GM18951 (cell line): ENCODE data around the gene JAK1.

Experiments
- POLR2A ChIP-seq: IDR thresholded peaks from 4 replicates; pipeline ENCODE4 v1.6.1; 2011; ENCODE audit warnings: mild to moderate bottlenecking; ENCODE audit not compliant: insufficient read length, insufficient read depth; ENCODE audit errors: extremely low read depth
- in situ Hi-C: fragments of 300-500 bp; cut with MboI; formaldehyde crosslinking; loops from one replicate; pipeline ENCODE4 v1.12.0; 2022; ENCODE audit warnings: low sequenced_read_pairs, mixed read lengths, inconsistent platforms; ENCODE audit not compliant: unreplicated experiment

The JAK1 gene

DNA sequence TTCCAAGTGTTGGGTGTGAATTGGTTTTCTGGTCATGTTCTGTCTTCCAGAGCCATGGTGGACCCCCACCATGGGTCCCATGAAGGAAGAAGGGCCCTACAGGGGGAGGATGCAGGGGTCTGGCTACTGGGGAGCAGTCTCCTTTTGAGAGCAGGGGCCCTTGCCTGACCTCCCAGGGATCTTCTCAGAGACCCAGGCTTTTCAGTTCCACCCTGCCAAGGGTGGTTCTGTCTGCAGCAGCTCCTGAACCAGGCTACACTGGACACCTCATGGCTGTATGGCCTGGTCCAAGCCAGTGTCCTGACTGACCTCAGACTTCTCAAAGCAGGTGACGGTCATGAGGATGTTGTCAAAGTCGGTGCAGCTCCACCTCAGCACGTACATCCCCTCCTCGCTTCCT lies 109.0 kb downstream of the JAK1 start:
- no peak for TF ChIP-seq POLR2A
- in situ Hi-C loops = no loop called here

DNA sequence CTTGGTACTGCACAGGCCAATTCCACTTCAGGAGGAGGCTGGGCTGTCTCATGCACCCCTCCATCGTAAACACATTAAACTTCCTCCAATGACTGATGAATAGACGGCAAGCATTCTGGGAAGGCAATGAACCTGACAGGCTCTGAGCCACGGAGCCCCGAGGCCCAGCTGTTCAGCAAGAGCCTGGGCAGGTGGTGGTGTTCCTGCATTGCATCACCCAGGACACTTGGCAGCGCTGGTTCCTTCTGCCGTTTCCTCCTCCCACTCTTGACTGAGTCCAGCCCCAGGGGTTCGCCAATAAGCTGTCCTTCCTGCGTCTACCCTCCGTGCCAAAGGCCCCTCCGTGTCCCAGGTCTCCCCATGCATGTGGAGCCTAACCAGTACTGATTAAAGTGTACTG lies 109.8 kb downstream of the JAK1 start:
- in situ Hi-C loops = no loop called here
- no peak for TF ChIP-seq POLR2A

DNA sequence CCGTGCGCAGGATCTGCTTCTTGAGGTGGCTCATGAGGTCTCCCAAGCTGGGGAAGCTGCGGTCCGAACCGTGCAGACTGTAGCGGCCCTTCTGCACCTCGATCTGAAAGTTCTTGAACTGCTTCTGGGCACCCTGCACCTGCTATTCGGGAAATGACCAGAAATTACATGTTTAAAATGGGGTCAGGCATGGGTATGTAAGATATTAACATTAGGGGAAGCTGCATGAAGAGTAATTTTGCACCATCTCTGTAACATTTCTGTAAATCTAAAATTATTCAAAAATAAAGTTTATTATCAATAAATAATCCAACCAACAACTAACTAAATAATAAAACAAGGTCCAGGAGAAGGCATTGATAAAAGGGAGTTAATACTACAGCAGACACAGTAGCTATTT lies 110.8 kb downstream of the JAK1 start:
- in situ Hi-C loops = no loop called here
- TF ChIP-seq POLR2A = no peak

DNA sequence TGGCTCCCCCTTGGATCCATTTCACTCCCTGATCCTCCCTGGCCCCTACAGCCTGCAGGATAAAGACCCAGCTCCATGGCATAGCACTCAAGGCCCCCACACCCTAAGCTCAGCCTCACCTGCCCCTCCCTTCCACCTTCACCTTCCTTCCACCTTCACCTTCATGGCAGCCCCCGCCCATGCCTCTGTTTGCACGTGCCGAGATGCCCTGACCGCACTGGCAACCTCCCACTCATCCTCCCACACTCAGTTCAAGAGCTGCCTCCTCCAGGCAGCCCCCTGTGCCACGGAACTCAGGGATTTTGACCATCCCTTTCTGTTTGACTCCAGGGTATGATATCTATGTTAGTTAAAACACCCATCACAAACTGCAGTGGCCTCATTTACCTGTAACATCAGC lies 111.7 kb downstream of the JAK1 start:
- no peak for TF ChIP-seq POLR2A
- in situ Hi-C loops = no loop called here

DNA sequence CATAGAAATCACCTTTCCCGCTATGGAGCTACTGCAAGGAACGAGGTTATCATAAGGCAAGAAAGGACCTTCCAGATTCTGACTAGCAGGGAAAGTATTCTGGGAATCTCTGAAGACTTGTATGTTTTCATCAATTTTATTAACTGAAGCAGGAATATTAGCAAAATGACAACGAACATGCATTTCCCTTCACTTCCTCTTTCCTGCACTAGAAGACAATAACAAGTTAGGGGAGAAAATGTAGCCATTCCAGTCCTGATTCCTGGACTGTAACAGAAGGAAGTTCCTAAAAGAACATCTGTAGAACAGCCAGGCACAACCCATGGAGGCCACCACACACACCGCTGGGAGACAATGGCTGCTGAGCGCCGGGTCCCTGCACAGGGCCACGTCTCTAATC lies 114.7 kb downstream of the JAK1 start:
- TF ChIP-seq POLR2A = no peak
- in situ Hi-C loops = no loop called here

DNA sequence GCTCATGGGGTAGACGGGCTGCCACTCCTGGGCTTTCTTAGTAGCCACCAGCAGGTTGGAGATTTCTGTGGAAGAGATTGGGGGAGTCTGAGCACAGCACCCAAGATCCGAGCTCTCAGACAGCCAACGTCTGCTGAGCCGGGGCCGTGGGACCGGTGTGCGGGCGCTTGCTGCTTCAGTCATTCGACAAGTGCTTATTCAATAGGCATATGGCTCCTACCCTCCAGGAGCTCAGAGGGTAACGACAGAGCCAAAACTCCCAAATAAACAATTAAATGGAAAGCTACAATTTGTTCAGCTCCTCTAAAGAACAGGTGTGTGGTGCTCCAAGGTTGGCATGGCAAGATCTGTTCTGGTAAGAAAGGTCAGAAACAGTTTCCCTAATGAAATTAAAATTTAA lies 115.5 kb downstream of the JAK1 start:
- in situ Hi-C loops = no loop called here
- no peak for TF ChIP-seq POLR2A

DNA sequence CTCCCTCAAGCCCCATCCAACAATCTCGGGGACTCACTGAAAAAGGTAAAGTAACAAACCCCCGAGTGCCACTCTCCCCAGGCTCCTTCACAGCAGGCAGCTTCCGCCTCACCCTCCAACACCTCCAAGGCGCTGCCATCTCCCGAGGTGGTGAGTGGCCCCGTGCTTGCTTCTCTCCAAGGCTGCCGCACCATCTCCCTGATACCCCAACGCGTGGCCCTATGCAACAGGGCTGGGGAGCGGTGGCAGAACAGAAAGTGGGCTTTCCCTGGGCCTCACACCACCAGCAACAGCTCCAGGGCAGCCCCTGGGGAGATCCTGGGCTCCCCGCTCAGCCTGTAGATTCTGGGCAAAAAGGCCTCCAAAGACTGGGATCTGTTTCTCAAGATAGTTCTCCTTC lies 116.4 kb downstream of the JAK1 start:
- no peak for TF ChIP-seq POLR2A
- in situ Hi-C loops = no loop called here

DNA sequence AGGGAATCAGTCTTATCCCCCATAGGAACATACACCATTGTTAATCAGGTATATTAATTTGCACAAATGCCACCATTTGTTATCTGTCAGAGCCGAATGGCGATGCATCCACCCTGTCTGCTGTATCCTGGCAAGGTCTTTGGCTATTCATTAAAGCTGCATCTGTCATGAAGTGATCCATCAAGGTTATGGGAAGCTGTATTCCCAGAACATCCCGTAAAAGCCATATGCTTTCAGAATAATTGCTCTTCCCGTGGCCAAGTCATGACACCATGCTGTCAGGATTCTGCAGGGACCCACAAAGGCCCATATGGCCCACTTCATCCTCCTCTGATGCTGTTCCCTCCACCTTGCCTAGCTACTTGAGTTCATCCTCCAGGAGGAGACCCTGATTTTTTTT lies 117.5 kb downstream of the JAK1 start:
- in situ Hi-C loops = no loop called here

DNA sequence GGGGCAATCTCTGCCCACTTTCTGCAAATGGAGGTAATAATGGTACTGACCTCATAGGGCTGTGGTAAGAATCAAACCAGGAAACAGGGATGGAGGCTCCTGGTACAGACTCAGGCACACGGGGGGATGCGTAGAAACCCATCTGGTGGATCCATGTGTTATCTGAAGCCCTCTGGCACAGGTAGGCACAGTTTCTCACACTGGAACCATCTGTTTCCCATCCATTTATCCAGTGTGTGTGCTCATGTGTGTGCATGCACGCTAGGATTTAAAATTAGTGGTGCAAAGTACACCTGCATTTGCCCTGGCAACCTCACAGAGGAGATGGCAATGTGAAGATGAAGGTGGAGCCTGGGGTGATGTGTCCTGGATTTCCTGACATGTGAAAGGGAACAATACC lies 118.2 kb downstream of the JAK1 start:
- TF ChIP-seq POLR2A = no peak
- in situ Hi-C loops = no loop called here

More for the DNA sequence above, 117.5 kb downstream of the JAK1 start:
- no peak for TF ChIP-seq POLR2A

DNA sequence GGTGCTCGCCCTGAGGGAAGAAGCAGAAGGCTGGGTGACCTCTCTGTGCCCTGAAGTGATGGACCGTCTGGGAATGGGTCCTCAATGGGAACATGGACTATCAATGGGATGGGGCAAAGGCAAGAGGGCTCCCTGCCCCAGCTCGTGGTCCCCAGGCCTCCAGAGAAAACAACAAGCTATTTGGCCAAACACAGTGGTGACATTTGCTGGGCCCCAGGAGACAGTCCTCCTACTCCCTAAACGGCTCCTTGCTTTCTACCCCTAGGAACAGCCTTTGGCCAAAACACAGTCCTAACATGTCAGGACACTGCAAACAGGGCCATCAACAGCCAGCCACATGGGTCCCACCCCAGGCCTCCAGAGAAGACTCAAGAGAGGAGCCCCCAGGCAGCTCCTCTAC lies 118.7 kb downstream of the JAK1 start:
- TF ChIP-seq POLR2A = no peak
- in situ Hi-C loops = no loop called here

DNA sequence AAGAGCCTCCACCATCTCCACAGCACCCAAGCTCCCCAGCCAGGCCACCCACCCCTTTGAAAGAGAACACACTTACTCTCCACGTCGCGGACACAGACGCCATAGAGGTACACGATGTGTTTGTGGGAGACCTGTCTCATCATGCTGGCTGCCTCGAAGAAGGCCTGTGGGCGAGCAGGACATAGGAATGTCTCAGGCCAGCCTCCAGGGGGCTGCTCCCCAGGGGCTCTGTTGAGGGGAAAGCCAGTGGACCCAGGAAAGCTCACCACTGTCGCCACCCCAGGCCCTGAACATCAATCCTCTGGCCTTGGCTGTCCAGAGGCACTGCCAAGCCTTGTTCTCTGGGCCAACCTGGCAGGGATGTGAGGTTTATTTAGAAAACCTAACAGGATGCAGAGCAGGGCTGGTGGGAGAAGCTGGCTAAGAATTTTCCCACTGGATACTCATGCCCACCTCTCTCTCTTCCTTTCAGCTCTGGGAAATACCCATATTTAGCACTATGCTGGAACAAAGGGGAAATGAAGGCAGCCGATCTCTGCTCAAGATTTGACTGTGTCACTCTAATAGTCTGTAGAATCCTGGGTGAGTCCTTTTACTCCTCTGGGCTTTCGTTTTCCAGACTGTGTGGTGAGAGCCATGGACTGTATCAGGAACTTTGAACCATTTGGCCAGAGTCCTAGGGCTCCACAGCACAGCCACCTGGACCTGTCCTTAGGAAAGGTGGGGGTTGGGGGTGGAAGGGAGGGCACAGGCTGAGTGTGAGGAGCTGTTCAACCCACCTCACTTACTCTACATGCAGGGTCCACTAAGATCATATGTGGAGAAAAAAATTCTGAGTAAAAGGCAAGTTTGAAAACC lies 119.5 kb downstream of the JAK1 start:
- no peak for TF ChIP-seq POLR2A
- in situ Hi-C loops = no loop called here

DNA sequence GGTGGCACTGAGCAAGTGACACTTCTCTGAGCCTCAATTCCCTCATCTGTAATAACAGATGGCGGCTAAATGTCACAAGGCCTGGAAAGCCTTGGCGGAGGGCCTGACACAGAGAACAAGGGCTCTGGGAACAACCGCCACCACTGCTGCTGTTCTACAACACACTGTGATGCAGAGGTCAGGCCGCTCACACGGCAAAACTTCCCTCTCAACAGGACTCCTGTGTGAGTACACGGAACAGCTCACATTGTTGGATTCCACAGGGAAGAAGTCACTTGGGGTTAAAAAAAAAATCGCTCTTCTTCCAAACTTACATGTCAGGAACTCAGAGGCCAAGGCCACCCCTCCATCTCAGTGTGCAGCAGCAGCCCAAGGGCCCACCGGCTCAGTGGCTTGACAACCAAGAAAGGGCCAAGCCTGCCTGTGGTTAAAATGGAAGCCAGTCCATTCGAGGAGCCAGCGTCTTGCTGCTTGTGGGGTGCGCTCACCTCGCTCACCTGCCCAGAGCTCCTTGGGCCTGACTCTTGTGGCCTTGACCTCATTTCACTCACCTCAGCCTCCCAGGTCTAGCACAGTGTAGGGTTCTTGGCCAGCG lies 120.4 kb downstream of the JAK1 start:
- in situ Hi-C loops = no loop called here
- no peak for TF ChIP-seq POLR2A

DNA sequence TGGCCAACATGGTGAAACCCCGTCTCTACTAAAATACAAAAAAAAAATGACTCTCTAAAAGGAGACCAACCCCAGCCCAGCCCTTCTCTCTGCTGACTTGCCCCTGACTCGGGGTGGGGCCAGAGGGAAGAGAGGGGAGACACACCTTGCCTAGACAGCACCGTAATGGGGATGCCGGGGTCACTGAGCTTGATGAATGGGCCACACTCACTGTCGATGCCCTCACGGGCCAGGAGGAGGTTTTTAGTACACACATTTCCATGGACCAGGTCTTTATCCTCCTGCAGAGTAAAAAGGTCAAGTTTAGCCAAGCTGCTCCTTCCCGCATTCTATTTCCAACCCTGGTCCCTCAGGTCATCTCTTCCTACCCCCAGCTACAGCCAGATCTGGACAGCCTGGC lies 121.7 kb downstream of the JAK1 start:
- in situ Hi-C loops = no loop called here
- TF ChIP-seq POLR2A = no peak

DNA sequence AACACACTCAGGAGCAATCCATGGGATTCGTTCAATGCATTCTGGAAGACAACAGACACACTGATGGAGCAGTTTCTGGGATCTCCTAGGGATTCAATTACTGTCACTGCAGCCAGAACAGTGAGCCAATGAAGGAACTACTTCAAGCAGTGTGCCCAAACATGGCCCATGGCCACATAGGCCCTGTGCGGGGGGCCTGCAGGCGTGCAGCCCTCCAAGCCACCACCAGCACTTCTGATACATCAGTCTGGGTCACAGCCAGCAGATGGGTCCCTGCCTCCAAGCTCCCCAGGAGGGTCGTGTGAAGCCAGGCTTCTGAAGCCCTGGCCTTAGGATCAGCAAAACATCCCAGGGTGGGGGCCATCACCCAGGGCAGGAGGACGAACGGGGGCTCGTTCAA lies 122.2 kb downstream of the JAK1 start:
- in situ Hi-C loops = no loop called here
- TF ChIP-seq POLR2A = no peak
